GM10266 (cell line): ENCODE data around the gene JAKMIP1.

Source experiments
- DNase-seq: peaks from one replicate; pipeline ENCODE4 v3.0.0; 2012; ENCODE audit errors: extremely low spot score
- CTCF ChIP-seq: IDR thresholded peaks from 2 replicates; pipeline ENCODE4 v1.5.1; 2012; ENCODE audit warnings: mild to moderate bottlenecking, low read depth; ENCODE audit not compliant: control insufficient read depth, insufficient read depth; ENCODE audit errors: missing control alignments

The JAKMIP1 gene

DNA sequence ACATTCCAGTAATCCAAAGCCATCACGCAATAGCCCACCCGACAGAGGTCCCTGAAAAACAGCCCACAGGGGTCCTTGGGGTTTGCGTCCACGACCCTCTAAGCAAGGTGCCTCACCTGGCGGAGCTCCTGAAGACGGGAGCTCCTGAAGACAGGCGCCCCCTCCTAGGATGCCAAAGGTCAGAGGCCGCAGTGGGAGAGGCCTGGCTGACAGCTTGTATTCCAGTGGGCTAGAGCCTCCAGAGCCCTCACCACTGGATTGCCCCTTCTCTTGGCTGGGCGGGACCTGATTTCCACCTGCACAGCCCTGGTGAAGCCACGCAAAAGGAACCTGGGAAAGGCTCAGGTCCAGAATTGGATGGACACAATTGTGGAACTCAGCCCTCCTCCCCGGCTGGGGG, 39.6 kb upstream of the JAKMIP1 start:
- no peak for TF ChIP-seq CTCF
- DNase-seq = no peak

- no peak for DNase-seq
Measured at GRCh38 chr4:6239486-6239885, 39.1 kb upstream of the JAKMIP1 start.

GRCh38 chr4:6236816-6237390, 36.6 kb upstream of the JAKMIP1 start:
- DNase-seq = no peak
- no peak for TF ChIP-seq CTCF

More at GRCh38 chr4:6239486-6239885, 39.1 kb upstream of the JAKMIP1 start:
- no peak for TF ChIP-seq CTCF

DNA sequence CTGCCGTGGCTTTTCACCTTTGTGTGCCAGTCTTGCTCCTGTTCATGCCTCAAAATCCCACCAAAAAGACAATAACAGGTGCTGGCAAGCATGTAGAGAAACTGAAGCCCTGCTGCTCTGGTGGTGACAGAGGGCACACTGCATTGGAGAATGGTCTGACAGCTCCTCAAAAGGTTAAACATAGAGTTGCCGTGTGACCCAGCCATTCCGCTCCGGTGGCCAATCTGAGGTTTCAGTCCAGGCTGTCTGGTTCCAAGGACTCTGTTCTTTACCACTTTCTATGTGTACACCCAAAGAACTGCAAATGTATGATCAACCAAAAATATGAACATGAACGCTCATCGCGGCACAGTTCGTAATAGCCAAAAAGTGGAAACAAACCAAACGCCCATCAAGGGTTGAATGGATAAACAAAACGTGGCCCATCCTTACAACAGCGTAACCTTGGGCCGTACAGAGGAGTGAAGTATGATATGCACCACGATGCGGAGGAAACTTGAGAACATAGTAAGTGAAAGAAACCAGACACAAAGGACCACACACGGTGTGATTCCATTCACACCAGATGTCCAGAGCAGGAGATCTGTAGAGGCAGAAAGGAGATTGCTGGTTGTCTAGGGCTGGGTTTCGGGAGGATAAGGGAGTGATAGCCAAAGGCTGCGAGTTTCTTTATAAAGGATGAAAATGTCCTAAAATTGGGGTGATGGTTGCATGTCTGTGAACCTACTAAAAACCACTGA, 35.7 kb upstream of the JAKMIP1 start:
- no peak for DNase-seq
- no peak for TF ChIP-seq CTCF

- no peak for DNase-seq
- no peak for TF ChIP-seq CTCF
Measured at GRCh38 chr4:6235012-6235411, 34.7 kb upstream of the JAKMIP1 start.

GRCh38 chr4:6233929-6234328, 33.6 kb upstream of the JAKMIP1 start:
- TF ChIP-seq CTCF = no peak
- DNase-seq = no peak
